ENCODE data around the gene ADK. TPM values are rescaled to one million over a fixed set of nuclear protein-coding genes. Genes with fewer than 3 reads are reported as not detected.

Gene ADK
- total RNA-seq, 4 donors from 2014 or later, result 15.3 to 23.3 (median 20.8) TPM

- H3K36me3 ChIP-seq, result no peaks in the 10 kb centered on the region
- no peak overlapping the region for H3K4me3 ChIP-seq
- no peak for ATAC-seq
- H3K9me3 ChIP-seq, result peaks cover 0 to 15% (median 0%) of the 10 kb centered on the region in 3 donors
- TF ChIP-seq POLR2AphosphoS5 (IDR thresholded peaks at IDR 0.05) (no peak), EP300 (IDR thresholded peaks at IDR 0.05) (no peak), POLR2A (IDR thresholded peaks at IDR 0.05) (no peak)
- TF ChIP-seq, protein P1, sequence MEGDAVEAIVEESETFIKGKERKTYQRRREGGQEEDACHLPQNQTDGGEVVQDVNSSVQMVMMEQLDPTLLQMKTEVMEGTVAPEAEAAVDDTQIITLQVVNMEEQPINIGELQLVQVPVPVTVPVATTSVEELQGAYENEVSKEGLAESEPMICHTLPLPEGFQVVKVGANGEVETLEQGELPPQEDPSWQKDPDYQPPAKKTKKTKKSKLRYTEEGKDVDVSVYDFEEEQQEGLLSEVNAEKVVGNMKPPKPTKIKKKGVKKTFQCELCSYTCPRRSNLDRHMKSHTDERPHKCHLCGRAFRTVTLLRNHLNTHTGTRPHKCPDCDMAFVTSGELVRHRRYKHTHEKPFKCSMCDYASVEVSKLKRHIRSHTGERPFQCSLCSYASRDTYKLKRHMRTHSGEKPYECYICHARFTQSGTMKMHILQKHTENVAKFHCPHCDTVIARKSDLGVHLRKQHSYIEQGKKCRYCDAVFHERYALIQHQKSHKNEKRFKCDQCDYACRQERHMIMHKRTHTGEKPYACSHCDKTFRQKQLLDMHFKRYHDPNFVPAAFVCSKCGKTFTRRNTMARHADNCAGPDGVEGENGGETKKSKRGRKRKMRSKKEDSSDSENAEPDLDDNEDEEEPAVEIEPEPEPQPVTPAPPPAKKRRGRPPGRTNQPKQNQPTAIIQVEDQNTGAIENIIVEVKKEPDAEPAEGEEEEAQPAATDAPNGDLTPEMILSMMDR (IDR thresholded peaks at IDR 0.05), result no peak
- WGBS, 2 donors (ENCODE audit: low coverage in 1 of 2), result 57 to 91% methylated on average over 1 of the region's 1 CpG
- H3K27ac ChIP-seq, result no peak overlapping the region
- H3K4me1 ChIP-seq, result peaks cover 0 to 20% (median 0%) of the 10 kb centered on the region in 3 donors
- H3K27me3 ChIP-seq, result no peaks in the 10 kb centered on the region
These were observed 486.7 kb downstream of the ADK start for GRCh38 chr10:74637685-74638084.

- ATAC-seq, result no peak
- Histone ChIP-seq H3K9me3 (peaks cover 0 to 6% (median 0%) of the 10 kb centered on the region in 3 donors), H3K27me3 (no peaks in the 10 kb centered on the region), H3K27ac (peak overlapping the region in 2 of 4 donors; percentile 46 to 54), H3K4me3 (no peak overlapping the region), H3K36me3 (no peaks in the 10 kb centered on the region), H3K4me1 (peaks cover 0 to 20% (median 0%) of the 10 kb centered on the region in 3 donors)
- WGBS, 2 donors (ENCODE audit: low coverage in 1 of 2), result 35% methylated on average over 4 to 5 of the region's 5 CpGs
- TF ChIP-seq EP300 (IDR thresholded peaks at IDR 0.05) (no peak), POLR2AphosphoS5 (IDR thresholded peaks at IDR 0.05) (no peak), POLR2A (IDR thresholded peaks at IDR 0.05) (no peak)
- TF ChIP-seq, protein P1 (IDR thresholded peaks at IDR 0.05), result no peak
These were observed 489.3 kb downstream of the ADK start for GRCh38 chr10:74640134-74640921.

DNA sequence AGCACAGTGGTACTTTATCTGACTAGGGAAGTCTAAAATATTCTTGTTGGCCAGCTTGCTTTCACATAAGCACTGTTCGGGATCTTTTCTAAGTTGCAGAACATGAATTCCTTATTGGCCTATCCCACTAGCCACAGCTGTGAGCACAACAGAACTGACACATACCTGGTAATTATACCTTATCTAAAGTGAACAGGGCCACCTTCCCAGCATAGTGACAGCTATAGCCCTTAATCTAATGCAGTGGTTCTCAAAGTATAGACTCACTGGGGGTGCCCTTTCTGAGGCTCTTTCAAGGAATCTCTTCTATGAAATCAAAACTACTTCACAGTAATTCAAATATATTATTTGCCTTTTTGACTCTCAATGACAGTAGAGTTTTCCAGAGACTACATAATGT lies 490.6 kb downstream of the ADK start:
- Histone ChIP-seq H3K36me3 (no peaks in the 10 kb centered on the region), H3K9me3 (no peaks in the 10 kb centered on the region), H3K4me1 (peaks cover 0 to 20% (median 0%) of the 10 kb centered on the region in 3 donors), H3K27me3 (no peaks in the 10 kb centered on the region), H3K4me3 (no peak overlapping the region), H3K27ac (no peak overlapping the region)
- no peak for TF ChIP-seq POLR2A (IDR thresholded peaks at IDR 0.05)
- no peak for TF ChIP-seq EP300 (IDR thresholded peaks at IDR 0.05)
- TF ChIP-seq, protein P1 (IDR thresholded peaks at IDR 0.05), result no peak
- TF ChIP-seq POLR2AphosphoS5 (IDR thresholded peaks at IDR 0.05), result no peak
- 33 to 92% methylated on average over 1 of the region's 1 CpG for WGBS, 2 donors (ENCODE audit: low coverage in 1 of 2)
- ATAC-seq, result no peak

GRCh38 chr10:74642901-74643595 lies 492.0 kb downstream of the ADK start:
- no peak for ATAC-seq
- no peaks in the 10 kb centered on the region for H3K36me3 ChIP-seq
- H3K4me3 ChIP-seq, result no peak overlapping the region
- no peak overlapping the region for H3K27ac ChIP-seq
- TF ChIP-seq, protein P1 (IDR thresholded peaks at IDR 0.05), result no peak
- TF ChIP-seq POLR2AphosphoS5 (IDR thresholded peaks at IDR 0.05) (no peak), EP300 (IDR thresholded peaks at IDR 0.05) (no peak), POLR2A (IDR thresholded peaks at IDR 0.05) (no peak)
- H3K27me3 ChIP-seq, result no peaks in the 10 kb centered on the region
- peaks cover 0 to 20% (median 0%) of the 10 kb centered on the region in 3 donors for H3K4me1 ChIP-seq
- H3K9me3 ChIP-seq, result no peaks in the 10 kb centered on the region
- 100% methylated on average over 1 of the region's 1 CpG for WGBS, 2 donors (ENCODE audit: low coverage in 1 of 2)

Measured in gastroesophageal sphincter (tissue), 4 donors.